Occipital lobe (tissue), 2 donors: ENCODE measurements around the gene MTHFSD. TPM values are rescaled to one million over a fixed set of nuclear protein-coding genes. Genes with fewer than 3 reads are reported as not detected.
A peak's percentile ranks its signal among the peaks of the same experiment; 100 is the strongest.
"Not testable (repeated sequence)": the region's sequence is repeated elsewhere in the genome, so short reads cannot be mapped to it uniquely, and the experiment has no call there.

Experiments
- DNase-seq: peaks from one replicate; lab custom pipeline; 2025; lab: John Stamatoyannopoulos, UW
- total RNA-seq: library from RNA; depleted of rRNA; stranded (reverse); fragments of >200 nt; gene quantifications from one replicate; pipeline ENCODE4 v1.2.3, GENCODE V29; 2014

Gene MTHFSD, protein sequence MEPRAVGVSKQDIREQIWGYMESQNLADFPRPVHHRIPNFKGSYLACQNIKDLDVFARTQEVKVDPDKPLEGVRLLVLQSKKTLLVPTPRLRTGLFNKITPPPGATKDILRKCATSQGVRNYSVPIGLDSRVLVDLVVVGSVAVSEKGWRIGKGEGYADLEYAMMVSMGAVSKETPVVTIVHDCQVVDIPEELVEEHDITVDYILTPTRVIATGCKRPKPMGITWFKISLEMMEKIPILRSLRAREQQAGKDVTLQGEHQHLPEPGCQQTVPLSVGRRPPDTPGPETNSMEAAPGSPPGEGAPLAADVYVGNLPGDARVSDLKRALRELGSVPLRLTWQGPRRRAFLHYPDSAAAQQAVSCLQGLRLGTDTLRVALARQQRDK
- 10.3 TPM for total RNA-seq

DNA sequence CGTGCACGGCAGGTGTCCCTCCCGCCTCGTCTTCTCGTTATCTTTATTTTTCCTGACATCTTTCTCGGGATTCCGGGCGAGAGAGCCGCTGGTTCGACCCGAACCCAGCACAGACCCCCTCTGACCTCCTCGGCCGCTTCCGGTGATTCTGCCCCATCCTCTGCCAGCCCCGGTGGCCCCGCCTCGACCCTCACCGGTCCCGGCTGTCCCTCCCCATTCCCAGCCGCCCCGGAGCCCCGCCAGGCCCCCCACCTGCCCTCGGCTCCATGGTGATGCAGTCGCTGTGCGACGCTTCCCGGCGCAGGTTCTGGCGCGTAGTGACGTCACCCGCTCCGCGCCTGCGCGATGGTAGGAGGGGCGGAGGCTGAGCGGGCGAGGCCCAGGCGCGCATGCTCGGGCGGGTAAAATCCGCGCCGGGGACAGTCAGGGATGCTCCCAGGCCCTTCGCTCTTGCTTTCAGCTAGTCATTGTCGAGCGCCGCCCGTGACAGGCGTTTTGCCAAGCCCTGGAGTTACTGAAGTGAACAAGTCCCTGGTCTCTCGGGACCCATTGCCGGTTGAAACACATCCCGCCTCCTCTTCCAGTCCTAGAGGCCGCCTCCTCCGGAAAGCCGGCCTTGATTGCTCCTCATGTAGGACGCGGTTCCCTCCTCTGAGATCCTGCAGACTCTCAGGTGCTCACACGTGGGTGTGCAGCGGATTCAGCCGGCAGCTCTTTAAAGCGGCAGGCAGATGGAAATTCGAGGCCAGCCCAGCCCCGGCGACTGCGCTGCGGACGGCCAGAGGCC, at the start of gene MTHFSD:
MTHFSD (minus strand) TSS at position 319 of the 787 bp plus-strand sequence; CDS start at position 268, 51 bp downstream.
- peak; percentile 87 for DNase-seq

GRCh38 chr16:86604436-86605193, 49.6 kb upstream of the MTHFSD start:
- no peak for DNase-seq

DNA sequence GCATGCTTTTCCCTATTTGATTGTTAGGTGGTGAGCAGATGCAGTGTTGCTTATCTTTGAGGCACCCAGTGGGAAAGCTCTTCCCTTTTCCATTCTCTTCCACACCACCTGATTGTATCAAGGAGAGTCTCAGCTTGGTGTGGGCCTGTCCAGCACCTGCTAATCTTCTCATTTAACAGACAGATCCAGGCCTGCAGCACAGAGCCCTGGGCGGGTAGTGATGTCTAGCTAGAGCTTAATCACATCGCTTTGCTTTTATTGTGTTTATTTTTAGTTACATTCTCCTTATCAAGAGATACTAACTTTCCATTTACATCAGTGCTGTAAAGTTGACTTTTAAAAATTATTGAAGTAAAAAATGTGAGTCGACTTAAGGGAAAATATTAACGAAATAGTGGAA, 47.5 kb upstream of the MTHFSD start:
- DNase-seq: no peak

GRCh38 chr16:86601356-86601755, 46.3 kb upstream of the MTHFSD start:
- DNase-seq: no peak

DNA sequence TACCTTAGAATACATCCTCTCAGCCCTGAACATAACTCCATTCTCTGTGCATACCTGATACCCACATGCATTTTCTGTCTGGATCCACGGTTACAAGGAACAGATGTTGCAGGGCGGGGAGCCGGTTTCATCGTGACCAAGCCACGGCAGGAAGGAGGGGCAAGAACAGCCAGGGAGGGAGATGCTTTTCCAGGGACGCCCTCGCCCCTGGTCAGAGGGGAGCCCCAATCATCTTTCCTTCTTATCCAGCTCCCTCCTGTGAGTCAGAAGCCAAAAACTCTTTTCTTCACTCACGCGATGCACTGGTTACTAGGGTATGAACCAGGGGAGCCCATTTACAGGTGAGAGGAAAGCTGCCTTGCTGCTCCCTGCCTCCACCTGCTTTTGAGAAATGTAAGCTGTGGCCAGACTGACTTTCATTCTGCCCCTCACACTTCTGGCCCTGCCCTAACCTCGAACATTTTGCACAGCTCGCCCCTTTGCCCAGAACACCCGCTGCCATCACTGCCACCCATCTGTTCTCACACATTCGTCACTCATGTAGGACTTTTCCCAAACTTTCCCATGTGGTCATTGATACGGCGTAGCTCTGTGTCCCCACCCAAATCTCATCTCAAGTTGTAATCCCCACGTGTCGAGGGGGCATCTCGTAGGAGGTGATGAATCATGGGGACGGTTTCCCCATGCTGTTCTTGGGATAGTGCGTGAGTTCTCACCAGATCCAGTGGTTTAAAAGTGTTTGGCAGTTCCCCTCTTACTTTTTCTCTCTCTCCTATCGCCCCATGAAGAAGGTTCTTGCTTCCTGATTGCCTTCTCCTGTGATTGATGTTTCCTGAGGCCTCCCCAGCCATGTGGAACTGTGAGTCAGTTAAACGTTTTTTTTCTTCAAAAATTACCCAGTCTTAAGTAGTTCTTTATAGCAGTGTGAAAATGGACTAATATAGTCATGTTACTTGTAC, 43.9 kb upstream of the MTHFSD start:
- no peak for DNase-seq

DNA sequence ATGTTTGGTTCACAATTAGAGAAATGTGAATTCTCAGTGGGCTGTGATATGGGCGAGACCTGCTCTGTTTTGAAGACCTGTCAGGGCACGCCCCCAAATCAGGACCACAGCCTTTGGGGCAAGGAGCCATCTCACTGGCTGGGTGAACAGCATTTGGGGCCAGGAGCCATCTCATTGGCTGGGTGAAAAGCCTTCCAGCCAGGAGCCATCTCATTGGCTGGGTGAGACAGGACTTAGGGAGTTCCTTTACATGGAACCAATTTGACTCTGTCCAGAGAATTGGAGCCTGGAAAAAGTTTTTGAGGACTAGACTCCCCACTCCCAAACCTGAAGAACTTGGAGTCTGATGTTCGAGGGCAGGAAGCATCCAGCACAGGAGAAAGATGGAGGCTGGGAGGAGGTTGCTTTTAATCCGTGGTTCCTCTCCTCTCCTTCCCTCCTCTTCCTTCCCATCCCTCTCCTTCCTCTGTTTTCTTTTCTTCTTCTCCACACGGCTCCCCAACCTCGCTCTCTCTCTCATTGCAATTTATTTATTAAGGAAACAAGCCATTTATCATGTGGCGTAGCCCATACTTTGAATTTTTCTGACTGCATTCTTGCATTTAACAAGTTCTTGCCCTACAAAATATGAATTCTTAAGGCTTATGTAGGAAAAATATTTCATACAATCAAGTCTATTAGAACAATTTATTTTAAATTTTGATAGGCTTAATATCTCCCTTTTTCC, 43.0 kb upstream of the MTHFSD start:
- DNase-seq: no peak

- DNase-seq: no peak
Observed at GRCh38 chr16:86597126-86597879, 42.3 kb upstream of the MTHFSD start.

- no peak for DNase-seq
Observed at GRCh38 chr16:86595983-86596605, 41.1 kb upstream of the MTHFSD start.

DNA sequence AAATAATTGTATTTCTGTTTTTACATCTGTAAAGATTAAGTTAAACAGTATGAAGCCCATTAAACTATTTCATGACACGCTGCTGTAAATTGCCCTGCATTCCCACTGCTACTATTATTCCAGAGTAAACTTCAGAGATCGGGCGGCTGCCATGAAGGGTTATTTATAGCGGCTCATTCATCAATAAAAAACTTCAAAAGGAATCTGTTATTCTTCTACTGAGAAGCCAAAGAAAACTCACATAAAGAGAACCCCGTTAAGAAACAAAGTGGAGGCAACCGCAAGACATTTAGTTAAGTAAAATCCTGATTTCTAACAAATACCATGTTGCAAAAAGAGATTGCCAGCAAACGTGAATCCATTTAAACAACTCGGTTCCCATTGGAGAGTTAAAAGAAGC, 39.7 kb upstream of the MTHFSD start:
- DNase-seq: no peak

DNA sequence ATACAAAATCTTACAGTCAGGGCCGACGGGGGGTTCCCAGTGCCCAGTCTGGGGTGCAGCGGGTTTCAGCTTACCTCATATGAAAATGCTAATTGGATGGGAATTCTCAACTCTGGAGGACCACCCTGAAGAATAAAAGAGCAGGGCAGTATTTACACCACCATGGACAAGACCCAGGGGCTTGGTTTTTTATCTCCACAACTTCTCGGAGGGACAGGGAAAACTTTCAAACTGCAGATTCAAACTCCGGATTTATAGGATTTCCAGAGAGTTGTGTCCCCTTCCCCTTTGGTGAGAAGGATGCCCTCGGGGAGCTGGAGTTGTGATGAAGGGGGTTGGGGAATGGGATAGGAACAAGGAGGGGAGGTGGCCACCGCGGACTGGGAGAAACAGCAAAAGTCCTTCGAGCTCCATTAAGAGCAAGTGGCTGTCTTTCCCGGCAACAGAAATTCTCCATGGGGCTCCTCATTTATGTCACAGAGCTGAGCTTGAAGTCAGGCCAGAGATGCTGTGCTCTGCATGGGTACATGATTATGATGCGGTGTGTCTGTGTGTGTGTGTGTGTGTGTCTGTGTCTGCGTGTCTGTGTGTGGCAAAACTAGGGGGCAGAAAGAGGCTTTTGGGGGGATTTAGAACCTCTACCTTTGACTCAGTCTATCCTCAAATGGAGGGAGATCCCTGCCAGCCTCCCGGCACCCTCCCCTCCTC, 39.0 kb upstream of the MTHFSD start:
- DNase-seq: no peak

DNA sequence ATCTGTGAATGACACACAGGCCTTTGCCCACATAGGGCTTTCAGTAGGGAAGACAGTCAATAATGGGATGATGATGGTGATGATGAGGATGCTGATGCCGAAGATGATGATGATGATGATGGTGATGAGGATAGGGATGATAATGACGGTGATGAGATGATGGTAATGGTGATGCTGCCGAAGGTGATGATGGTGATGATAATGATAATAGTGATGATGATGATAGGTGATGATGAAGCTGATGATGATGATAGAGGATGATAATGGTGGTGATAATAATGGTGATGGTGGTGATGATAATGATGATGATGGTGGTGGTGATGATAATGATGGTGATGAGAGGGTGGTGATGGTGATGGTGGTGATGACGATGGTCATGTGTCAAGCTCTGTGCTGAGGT, 36.2 kb upstream of the MTHFSD start:
- DNase-seq: no peak

DNA sequence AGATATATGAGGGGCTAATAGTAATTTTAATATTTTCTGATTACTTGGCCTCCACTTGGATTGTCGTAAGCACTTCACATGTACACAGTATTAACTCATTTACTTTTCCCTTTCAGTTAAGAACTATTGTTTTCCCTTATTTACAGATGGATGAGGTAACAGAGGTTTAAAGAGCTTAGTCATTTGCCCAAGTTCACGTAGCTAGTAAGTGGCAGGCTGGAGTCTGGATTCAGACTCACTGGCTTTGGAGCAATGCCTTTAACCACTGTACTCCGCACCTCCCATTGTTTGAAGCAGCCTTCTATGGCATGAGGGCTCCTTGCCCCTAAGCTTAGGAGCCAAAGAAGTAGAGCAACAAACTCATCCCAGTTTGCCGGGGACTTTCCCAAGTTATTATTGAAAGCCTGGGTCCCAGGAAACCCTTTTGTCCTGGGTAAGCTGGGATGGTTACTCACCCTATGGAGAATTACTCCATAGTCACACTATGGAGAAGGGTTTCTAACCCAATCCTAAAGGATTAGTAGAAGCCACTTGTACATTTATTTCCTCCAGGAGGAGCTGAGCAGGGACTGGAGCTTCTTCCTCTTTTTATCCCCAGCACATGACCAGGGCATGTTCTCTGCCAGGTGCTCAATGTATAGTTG, 35.6 kb upstream of the MTHFSD start:
- no peak for DNase-seq

DNA sequence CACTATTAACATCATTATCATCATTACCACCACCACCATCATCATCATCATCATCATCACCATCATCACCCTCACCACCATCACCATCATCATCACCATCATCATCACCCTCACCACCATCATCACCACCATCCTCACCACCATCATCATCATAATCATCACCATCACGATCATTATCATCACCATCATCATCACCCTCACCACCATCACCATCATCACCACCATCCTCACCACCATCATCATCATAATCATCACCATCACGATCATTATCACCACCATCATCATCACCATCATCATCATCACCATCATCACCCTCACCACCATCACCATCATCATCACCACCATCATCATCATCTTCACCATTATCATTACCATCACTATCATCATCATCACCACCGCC, 32.9 kb upstream of the MTHFSD start:
- not testable (repeated sequence) for DNase-seq

DNA sequence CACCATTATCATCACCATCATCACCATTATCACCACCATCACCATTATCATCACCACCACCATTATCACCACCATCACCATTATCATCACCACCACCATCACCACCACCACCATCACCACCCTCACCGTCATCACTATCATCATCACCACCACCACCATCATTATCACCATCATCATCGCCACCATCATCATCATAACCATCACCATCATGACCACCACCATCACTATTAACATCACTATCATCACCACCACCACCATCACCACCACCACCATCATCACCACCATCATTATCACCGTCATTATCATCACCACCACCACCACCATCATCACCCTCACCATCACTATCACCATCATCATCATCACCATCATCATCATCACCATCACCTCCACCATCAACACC, 32.5 kb upstream of the MTHFSD start:
- DNase-seq: no peak

GRCh38 chr16:86585821-86586611, 31.0 kb upstream of the MTHFSD start:
- no peak for DNase-seq

DNA sequence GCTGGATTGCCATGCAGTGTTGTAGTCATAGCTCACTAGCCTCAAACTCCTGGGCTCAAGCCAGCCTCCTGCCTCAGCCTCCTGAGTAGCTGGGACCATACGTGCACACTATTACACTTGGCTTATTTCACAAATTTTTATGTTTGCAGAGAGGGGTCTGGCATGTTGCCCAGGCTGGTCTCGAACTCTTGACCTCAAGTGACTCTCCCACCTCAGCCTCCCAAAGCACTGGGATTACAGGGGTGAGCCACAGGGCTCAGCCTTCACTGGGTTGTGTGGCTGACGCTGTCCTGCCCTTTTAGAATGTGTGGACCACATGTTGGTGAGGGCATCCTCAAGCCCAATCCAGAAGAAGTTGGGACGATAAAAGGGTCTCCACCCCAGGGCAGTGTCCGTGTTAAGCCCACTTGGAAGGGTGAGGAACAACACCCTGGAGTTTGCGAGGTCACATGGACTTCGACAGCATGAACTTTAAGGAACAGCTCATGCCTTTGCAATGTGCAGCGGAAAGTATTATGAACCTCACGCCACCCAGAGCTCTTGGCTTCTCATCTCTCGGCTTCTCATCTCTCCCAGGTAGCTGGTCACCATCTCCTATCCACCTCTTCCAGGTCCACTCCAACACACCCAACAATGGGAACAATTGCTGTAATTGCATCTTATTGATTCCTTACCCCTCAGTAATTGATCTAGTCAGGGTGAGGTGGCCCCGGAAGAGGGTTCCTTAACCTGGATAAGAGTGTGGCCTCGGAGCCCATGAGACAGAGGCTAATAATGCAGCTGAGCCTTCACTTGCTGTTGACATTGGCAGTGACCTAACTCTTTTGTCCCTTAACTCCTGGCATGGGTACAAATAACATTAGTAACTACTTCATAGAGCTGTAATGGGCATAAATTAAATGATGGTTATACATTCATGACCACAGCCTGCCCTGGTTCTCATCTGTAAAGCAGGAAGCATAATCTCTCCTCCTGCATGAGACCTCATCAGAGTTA, 30.0 kb upstream of the MTHFSD start:
- DNase-seq: no peak
